ENCODE measurements around the gene SYCP2L.
"Not testable (repeated sequence)": the region's sequence is repeated elsewhere in the genome, so short reads cannot be mapped to it uniquely, and the experiment has no call there.

The SYCP2L gene

GRCh38 chr6:10957414-10957886, 70.6 kb downstream of the SYCP2L start:
- no peak for FAIRE-seq

- FAIRE-seq = no peak
Measured at GRCh38 chr6:10960171-10960570, 73.3 kb downstream of the SYCP2L start.

- FAIRE-seq = no peak
Measured at GRCh38 chr6:10961837-10962236, 75.0 kb downstream of the SYCP2L start.

GRCh38 chr6:10962673-10963072, 75.8 kb downstream of the SYCP2L start:
- FAIRE-seq = peak; percentile 96

GRCh38 chr6:10963113-10963512, 76.3 kb downstream of the SYCP2L start:
- FAIRE-seq = no peak

GRCh38 chr6:10964684-10965083, 77.8 kb downstream of the SYCP2L start:
- no peak for FAIRE-seq

GRCh38 chr6:10968776-10969175, 81.9 kb downstream of the SYCP2L start:
- FAIRE-seq = no peak

GRCh38 chr6:10970731-10971130, 83.9 kb downstream of the SYCP2L start:
- FAIRE-seq = no peak

- no peak for FAIRE-seq
Measured at GRCh38 chr6:10972196-10972595, 85.3 kb downstream of the SYCP2L start.

GRCh38 chr6:10976571-10976970, 89.7 kb downstream of the SYCP2L start:
- FAIRE-seq = no peak

GRCh38 chr6:10977231-10977968, 90.5 kb downstream of the SYCP2L start:
- FAIRE-seq = no peak

- no peak for FAIRE-seq
Measured at GRCh38 chr6:10979603-10980002, 92.8 kb downstream of the SYCP2L start.

- no peak for FAIRE-seq
Measured at GRCh38 chr6:10981409-10981808, 94.6 kb downstream of the SYCP2L start.

GRCh38 chr6:10984959-10985358, 98.1 kb downstream of the SYCP2L start:
- FAIRE-seq = not testable (repeated sequence)

- no peak for FAIRE-seq
Measured at GRCh38 chr6:10989587-10989986, 102.7 kb downstream of the SYCP2L start.

GRCh38 chr6:10991115-10991514, 104.3 kb downstream of the SYCP2L start:
- FAIRE-seq = no peak

GRCh38 chr6:10993896-10994295, 107.0 kb downstream of the SYCP2L start:
- no peak for FAIRE-seq

- no peak for FAIRE-seq
Measured at GRCh38 chr6:10995114-10995707, 108.4 kb downstream of the SYCP2L start.

- FAIRE-seq = no peak
Measured at GRCh38 chr6:10999994-11000393, 113.1 kb downstream of the SYCP2L start.

- FAIRE-seq = no peak
Measured at GRCh38 chr6:11002176-11002575, 115.3 kb downstream of the SYCP2L start.

- not testable (repeated sequence) for FAIRE-seq
Measured at GRCh38 chr6:11003297-11003696, 116.4 kb downstream of the SYCP2L start.

- no peak for FAIRE-seq
Measured at GRCh38 chr6:11006061-11006460, 119.2 kb downstream of the SYCP2L start.

GRCh38 chr6:11007715-11008608, 121.1 kb downstream of the SYCP2L start:
- no peak for FAIRE-seq

Measured in endometrium (tissue), 2 donors.